GM19438 (cell line): Measurements from ENCODE around the gene MARCHF9.
"Not testable (repeated sequence)": the region's sequence is repeated elsewhere in the genome, so short reads cannot be mapped to it uniquely, and the experiment has no call there.

ENCODE experiments used
- ATAC-seq: cut with Tn5 transposase; IDR thresholded peaks from one replicate; pipeline ENCODE4 v1.9.1; 2021; ENCODE audit warnings: low read depth; ENCODE audit not compliant: unreplicated experiment

MARCHF9 gene, protein sequence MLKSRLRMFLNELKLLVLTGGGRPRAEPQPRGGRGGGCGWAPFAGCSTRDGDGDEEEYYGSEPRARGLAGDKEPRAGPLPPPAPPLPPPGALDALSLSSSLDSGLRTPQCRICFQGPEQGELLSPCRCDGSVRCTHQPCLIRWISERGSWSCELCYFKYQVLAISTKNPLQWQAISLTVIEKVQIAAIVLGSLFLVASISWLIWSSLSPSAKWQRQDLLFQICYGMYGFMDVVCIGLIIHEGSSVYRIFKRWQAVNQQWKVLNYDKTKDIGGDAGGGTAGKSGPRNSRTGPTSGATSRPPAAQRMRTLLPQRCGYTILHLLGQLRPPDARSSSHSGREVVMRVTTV

GRCh38 chr12:57754411-57755193, at the start of gene MARCHF9:
TSS of gene MARCHF9 (plus strand) at chr12:57755103. CDS start at chr12:57755529, 426 bp downstream.
- peak; percentile 37 for ATAC-seq

GRCh38 chr12:57707250-57707649, 47.7 kb upstream of the MARCHF9 start:
- ATAC-seq, result no peak

DNA sequence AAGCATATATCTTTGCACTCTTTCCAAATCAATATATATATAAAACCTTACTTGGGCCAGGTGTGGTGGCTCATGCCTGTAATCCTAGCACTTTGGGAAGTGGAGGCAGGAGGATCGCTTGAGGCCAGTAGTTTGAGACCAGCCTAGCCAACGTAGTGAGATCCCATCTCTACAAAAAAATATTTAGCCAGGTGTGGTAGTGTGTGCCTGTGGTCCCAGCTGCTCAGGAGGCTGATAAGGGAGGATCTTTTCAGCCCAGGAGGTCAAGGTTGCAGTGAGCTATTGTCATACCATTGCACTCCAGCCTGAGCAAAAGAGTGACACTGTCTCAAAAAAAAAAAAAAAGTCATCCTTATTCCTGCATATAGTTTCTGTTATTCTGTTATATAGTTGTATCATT, 46.6 kb upstream of the MARCHF9 start:
- ATAC-seq, result no peak

DNA sequence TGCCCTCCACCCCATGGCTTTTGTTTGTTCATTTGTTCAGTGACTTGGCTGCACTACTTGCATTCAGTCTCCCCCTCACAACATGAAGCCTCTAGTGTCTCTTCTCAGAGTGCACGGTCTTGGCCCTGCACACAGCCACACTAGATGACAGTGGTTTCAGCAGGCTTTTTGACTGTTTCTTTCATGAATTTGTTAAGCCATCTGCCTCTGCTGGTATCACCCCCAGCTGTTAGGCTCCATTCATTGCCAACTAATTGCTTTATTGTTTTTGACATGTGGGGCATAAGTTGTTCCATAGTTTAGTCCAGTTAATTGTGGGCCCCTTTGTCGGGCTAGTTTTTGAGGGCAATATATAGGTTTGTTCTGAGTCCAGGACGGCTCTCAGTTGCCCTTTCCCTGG, 42.2 kb upstream of the MARCHF9 start:
- no peak for ATAC-seq

GRCh38 chr12:57713209-57713608, 41.7 kb upstream of the MARCHF9 start:
- ATAC-seq, result no peak

DNA sequence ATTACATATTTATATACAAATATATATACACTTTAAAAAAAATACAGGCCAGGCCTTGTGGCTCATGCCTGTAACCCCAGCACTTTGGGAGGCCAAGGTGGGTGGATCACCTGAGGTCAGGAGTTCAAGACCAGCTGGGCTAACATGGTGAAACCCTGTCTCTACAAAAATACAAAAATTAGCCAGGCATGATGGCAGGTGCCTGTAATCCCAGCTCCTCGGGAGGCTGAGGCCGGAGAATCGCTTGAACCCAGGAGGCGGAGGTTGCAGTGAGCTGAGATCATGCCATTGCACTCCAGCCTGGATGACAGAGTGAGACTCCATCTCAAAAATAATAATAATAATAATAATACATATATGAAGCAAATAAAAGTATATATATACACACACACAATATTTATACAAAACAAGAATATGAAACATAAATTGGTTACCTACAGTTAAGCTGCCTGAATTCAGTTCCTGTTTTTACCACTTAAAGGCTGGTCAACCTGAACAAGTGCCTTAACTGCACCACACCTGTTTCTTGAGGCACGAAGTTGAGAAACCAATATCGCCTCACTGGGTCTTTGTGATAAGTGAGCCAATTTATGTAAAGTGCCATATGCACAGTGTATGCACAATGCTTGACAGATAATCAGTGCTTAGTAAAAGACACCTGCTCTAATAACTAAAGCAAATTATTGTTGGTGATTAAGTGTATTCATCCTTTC, 39.7 kb upstream of the MARCHF9 start:
- ATAC-seq, result not testable (repeated sequence)

DNA sequence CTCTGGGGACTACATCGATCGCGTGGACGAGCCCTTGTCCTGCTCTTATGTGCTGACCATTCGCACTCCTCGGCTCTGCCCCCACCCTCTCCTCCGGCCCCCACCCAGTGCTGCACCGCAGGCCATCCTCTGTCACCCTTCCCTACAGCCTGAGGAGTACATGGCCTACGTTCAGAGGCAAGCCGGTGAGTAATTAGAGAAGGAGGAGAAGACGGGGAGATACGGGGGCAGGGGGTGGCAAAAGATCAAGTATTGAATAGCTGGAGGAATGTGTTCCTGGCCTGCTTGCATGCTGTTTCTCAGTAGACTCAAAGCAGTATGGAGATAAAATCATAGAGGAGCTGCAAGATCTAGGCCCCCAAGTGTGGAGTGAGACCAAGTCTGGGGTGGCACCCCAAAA, 39.1 kb upstream of the MARCHF9 start:
- no peak for ATAC-seq

- ATAC-seq, result no peak
These were observed 38.6 kb upstream of the MARCHF9 start for GRCh38 chr12:57716305-57716704.

- no peak for ATAC-seq
These were observed 37.8 kb upstream of the MARCHF9 start for GRCh38 chr12:57717131-57717530.

- ATAC-seq, result no peak
These were observed 36.9 kb upstream of the MARCHF9 start for GRCh38 chr12:57717846-57718640.

- no peak for ATAC-seq
These were observed 36.0 kb upstream of the MARCHF9 start for GRCh38 chr12:57718641-57719528.

DNA sequence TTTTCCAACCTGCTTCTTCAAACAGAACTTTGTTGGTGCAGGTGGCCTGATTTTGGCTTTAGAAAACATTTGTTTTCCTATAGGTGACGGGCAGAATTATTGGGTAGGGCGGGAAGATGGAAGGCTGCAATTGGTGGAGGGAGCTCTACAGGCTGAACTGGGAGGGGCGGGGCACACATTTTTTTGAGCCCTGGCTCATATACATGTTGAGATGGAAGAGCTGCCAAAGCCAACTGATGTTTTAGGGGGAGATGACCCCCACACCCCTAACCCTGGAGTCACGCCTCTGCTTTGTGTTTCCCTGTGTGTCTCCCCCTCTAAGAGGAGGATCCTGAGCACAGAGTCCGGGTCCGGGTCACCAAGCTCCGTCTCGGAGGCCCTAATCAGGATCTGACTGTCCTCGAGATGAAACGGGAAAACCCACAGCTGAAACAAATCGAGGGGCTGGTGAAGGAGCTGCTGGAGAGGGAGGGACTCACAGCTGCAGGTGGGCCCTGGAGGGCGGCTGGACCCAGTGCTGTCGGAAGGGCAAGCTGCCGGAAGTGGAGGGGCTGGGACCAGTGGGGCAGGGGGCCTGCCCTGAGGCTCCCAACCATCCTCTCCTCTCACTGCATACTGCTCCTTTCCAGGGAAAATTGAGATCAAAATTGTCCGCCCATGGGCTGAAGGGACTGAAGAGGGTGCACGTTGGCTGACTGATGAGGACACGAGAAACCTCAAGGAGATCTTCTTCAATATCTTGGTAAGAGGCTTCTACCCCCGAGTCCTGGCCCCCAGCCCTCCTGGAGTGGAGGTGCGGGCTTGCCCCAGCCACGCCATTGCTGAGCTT, 34.9 kb upstream of the MARCHF9 start:
- ATAC-seq, result no peak

DNA sequence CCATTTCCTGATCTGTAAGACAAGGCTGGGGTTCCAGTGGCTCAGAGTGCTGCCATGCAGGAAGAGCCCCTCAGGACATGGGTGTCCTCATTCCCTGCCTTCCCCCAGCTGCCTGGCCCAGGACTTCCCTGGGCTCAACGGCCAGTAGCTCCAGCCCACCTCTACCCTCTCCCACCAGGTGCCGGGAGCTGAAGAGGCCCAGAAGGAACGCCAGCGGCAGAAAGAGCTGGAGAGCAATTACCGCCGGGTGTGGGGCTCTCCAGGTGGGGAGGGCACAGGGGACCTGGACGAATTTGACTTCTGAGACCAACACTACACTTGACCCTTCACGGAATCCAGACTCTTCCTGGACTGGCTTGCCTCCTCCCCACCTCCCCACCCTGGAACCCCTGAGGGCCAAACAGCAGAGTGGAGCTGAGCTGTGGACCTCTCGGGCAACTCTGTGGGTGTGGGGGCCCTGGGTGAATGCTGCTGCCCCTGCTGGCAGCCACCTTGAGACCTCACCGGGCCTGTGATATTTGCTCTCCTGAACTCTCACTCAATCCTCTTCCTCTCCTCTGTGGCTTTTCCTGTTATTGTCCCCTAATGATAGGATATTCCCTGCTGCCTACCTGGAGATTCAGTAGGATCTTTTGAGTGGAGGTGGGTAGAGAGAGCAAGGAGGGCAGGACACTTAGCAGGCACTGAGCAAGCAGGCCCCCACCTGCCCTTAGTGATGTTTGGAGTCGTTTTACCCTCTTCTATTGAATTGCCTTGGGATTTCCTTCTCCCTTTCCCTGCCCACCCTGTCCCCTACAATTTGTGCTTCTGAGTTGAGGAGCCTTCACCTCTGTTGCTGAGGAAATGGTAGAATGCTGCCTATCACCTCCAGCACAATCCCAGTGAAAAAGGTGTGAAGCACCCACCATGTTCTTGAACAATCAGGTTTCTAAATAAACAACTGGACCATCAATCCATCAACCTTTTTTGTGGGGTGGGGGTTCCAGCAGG, 34.0 kb upstream of the MARCHF9 start:
- no peak for ATAC-seq

DNA sequence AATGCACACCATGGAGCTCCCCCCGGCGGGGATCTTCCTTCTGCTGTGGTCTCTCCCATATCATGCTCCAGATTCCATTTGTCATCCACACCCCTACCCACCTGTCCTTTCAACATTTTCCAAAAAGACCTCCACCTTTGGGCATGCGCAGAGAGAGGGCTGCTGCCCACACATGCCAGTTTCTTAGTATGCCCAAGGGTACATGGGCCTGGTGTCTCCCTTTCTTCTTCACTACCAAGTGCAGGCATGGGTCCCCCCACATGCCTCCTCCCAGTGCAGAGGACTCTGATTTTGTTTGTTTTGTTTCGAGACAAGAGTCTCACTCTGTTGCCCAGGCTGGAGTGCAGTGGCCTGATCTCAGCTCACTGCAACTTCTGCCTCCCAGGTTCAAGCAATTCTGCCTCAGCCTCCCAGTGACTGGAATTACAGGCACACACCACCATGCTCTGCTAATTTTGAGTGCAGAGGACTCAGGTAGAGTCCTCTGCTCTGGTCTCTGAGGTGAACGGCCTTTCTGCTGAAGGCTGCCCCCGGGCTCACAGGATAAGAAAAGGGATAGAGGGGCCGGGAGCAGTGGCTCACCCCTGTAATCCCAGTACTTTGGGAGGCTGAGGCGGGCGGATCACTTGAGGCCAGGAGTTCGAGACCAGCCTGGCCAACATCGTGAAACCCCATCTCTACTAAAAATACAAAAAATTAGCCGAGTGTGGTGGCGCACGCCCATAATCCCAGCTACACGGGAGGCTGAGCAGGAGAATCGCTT, 32.9 kb upstream of the MARCHF9 start:
- ATAC-seq, result not testable (repeated sequence)

- no peak for ATAC-seq
These were observed 31.9 kb upstream of the MARCHF9 start for GRCh38 chr12:57722716-57723629.

DNA sequence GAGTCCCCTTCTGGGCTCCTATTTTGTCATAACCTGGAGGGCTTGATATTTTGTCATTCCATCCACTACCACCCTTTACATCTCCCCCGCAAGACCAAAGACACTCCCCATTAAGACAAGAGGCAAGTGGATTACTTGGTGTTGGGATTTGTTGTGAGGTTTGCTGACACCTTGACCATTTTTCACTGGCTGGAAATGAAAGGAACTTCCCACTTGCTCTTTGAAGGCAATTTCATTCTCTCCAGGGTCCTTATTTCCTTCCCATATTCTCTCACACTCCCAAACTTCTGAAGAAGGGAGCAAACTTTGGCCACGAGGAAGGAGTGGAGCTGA, 31.3 kb upstream of the MARCHF9 start:
- ATAC-seq, result no peak
